HEK293T (cell line): ENCODE measurements around the gene C16orf96.

Experiments used
- ARNT ChIP-seq: fragments of 450-650 bp; IDR thresholded peaks from 2 replicates; pipeline ENCODE4 v1.6.1; 2017; ENCODE audit warnings: mild to moderate bottlenecking
- BHLHE40 ChIP-seq: fragments of 450-650 bp; IDR thresholded peaks from 2 replicates; pipeline ENCODE4 v1.6.1; 2016; ENCODE audit warnings: mild to moderate bottlenecking, moderate library complexity, borderline replicate concordance
- CTBP1 ChIP-seq: fragments of 450-650 bp; IDR thresholded peaks from 2 replicates; pipeline ENCODE4 v1.6.1; 2016; ENCODE audit warnings: borderline replicate concordance
- FOXA1 ChIP-seq: fragments of 450-650 bp; IDR thresholded peaks from 2 replicates; pipeline ENCODE4 v1.6.1; 2016; ENCODE audit warnings: mild to moderate bottlenecking
- FOXK2 ChIP-seq: fragments of 450-650 bp; IDR thresholded peaks from 2 replicates; pipeline ENCODE4 v1.6.1; 2016; ENCODE audit warnings: mild to moderate bottlenecking
- FOXM1 ChIP-seq: fragments of 450-650 bp; IDR thresholded peaks from 2 replicates; pipeline ENCODE4 v1.6.1; 2017; ENCODE audit warnings: mild to moderate bottlenecking, borderline replicate concordance
- HDGF ChIP-seq: fragments of 450-650 bp; IDR thresholded peaks from 2 replicates; pipeline ENCODE4 v1.6.1; 2017; ENCODE audit warnings: antibody characterized with exemption, borderline replicate concordance
- NFRKB ChIP-seq: fragments of 450-650 bp; IDR thresholded peaks from 2 replicates; pipeline ENCODE4 v1.6.1; 2016; ENCODE audit warnings: mild to moderate bottlenecking, moderate library complexity
- ZNF384 ChIP-seq: fragments of 450-650 bp; IDR thresholded peaks from 2 replicates; pipeline ENCODE4 v1.6.1; 2016

DNA sequence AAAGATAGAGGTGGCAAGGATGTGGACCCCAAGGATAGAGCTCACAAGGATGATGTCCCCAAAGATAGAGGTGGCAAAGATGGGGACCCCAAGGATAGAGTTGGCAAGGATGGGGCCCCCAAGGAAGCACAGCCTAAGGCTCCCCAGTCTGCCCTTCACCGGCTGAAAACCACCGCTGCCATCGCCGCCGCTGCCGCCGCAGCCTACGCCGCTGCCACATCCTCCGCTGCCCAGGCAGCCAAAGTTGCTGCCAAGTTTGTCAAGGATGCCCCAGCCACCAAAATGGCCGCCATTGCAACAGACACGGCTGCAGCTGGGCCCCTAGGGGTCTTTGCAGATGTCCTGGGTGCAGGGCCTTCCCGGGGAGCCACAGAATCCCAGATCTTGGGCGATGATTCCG lies 19.9 kb downstream of the C16orf96 start:
- TF ChIP-seq FOXM1 = no peak
- no peak for TF ChIP-seq CTBP1
- TF ChIP-seq BHLHE40 = no peak
- TF ChIP-seq ARNT = no peak
- TF ChIP-seq FOXK2 = no peak
- TF ChIP-seq HDGF = no peak
- TF ChIP-seq ZNF384 = no peak
- no peak for TF ChIP-seq NFRKB
- no peak for TF ChIP-seq FOXA1
